GM06990 (cell line): ENCODE results near the gene MGMT.

Experiments used
- DNase-seq: peaks from one replicate; pipeline ENCODE4 v3.0.0-alpha.2; 2011; ENCODE audit not compliant: insufficient read length; ENCODE audit errors: extremely low read depth
- H3K27me3 ChIP-seq: replicated peaks from 2 replicates; pipeline ENCODE4 v1.6.0; 2011; ENCODE audit warnings: low read length; ENCODE audit not compliant: control insufficient read depth, insufficient read depth
- H3K36me3 ChIP-seq: 2 replicates; pipeline ENCODE4 v1.5.1; 2011; ENCODE audit warnings: low read length; ENCODE audit not compliant: control insufficient read depth, insufficient read depth
- H3K4me3 ChIP-seq: replicated peaks from 2 replicates; pipeline ENCODE4 v1.5.1; 2011; ENCODE audit warnings: low read depth, mild to moderate bottlenecking, control low read depth, low read length
- TF ChIP-seq, protein P1 (sequence below): IDR thresholded peaks from 2 replicates; pipeline ENCODE4 v1.5.1; 2011; ENCODE audit warnings: low read length, control low read depth, mild to moderate bottlenecking, inconsistent platforms; ENCODE audit not compliant: insufficient read depth, poor library complexity, severe bottlenecking

The MGMT gene

DNA sequence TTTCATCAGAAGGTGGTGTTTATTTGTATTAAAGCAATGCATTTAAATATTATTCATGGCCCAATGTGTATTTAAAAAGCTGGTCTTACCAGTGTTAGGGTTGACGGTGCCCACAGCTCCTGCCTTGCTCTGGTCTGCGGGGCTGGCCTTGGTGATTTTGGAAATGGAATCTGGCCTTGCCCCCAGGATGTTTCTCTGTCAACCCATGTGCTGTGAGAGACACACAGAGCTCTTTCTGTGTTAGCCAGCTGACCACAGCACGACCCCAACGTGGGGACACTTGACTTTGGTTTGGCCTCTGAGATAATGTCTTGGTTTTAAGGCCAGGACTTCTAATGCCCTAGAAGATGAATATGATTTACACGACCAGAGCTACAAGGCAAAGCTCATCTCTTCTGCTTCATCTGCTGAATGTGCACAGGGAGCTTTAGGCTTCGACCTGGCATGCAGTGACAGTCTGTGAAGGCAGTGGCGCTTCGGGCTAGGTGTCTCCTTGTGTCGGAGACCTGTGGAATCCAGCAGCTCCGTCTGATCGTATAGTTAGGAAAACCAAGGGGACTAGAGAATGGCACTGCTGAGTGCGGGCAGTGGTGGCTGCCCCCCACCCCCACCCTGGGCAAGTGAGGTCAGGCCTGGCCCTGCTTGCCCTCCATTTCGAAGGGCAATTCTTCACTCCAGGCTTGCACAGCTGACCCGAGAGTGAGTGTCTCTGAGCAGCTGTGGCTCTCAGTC is 250.9 kb downstream of the MGMT start:
- no peaks in the 10 kb centered on the region for H3K27me3 ChIP-seq
- TF ChIP-seq, protein P1, sequence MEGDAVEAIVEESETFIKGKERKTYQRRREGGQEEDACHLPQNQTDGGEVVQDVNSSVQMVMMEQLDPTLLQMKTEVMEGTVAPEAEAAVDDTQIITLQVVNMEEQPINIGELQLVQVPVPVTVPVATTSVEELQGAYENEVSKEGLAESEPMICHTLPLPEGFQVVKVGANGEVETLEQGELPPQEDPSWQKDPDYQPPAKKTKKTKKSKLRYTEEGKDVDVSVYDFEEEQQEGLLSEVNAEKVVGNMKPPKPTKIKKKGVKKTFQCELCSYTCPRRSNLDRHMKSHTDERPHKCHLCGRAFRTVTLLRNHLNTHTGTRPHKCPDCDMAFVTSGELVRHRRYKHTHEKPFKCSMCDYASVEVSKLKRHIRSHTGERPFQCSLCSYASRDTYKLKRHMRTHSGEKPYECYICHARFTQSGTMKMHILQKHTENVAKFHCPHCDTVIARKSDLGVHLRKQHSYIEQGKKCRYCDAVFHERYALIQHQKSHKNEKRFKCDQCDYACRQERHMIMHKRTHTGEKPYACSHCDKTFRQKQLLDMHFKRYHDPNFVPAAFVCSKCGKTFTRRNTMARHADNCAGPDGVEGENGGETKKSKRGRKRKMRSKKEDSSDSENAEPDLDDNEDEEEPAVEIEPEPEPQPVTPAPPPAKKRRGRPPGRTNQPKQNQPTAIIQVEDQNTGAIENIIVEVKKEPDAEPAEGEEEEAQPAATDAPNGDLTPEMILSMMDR = no peak
- H3K4me3 ChIP-seq = no peak overlapping the region
- no peaks in the 10 kb centered on the region for H3K36me3 ChIP-seq
- no peak for DNase-seq

- TF ChIP-seq, protein P1 = no peak
- Histone ChIP-seq H3K4me3 (no peak overlapping the region), H3K27me3 (no peaks in the 10 kb centered on the region), H3K36me3 (no peaks in the 10 kb centered on the region)
- DNase-seq = no peak
These were observed 251.7 kb downstream of the MGMT start for GRCh38 chr10:129718548-129719414.

DNA sequence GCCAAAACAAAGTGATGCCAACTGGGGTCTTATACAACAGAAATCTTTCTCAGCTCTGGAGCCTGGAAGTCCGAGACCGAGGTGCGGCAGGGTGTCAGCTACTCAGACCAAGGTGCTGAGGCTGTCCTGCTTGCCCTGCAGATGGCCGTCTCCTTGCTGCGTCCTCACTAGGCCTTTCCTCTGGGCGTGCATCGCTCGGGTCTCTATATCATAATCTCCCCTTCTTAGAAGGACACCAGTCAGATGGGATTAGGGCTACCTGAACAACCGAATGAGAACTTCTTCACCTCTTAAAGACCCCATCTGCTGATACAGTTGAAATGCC is 252.3 kb downstream of the MGMT start:
- no peak for DNase-seq
- Histone ChIP-seq H3K4me3 (no peak overlapping the region), H3K27me3 (no peaks in the 10 kb centered on the region), H3K36me3 (no peaks in the 10 kb centered on the region)
- TF ChIP-seq, protein P1 = no peak

GRCh38 chr10:129719889-129720590 is 253.0 kb downstream of the MGMT start:
- Histone ChIP-seq H3K4me3 (no peak overlapping the region), H3K36me3 (no peaks in the 10 kb centered on the region), H3K27me3 (no peaks in the 10 kb centered on the region)
- TF ChIP-seq, protein P1 = no peak
- DNase-seq = no peak

GRCh38 chr10:129725011-129725410 is 258.0 kb downstream of the MGMT start:
- no peak overlapping the region for H3K4me3 ChIP-seq
- no peaks in the 10 kb centered on the region for H3K27me3 ChIP-seq
- TF ChIP-seq, protein P1 = no peak
- no peaks in the 10 kb centered on the region for H3K36me3 ChIP-seq
- DNase-seq = no peak
